Caco-2 (cell line): ENCODE data around the gene PARD3B. TPM values are rescaled to one million over a fixed set of nuclear protein-coding genes. Genes with fewer than 3 reads are reported as not detected.

Experiments used
- BruUV-seq: library from RNA; stranded (reverse); fragments of 400-500 nt; replicated peaks from 2 replicates; lab custom pipeline; 2021; lab: Mats Ljungman, UMichigan
- CTCF ChIA-PET: fragments of 300-600 bp; sonication (Branson Sonifier 250); formaldehyde crosslinking; loops from one replicate; lab custom pipeline; 2022; ENCODE audit warnings: antibody characterized with exemption; lab: Charles Lee
- POLR2A ChIA-PET: fragments of 300-600 bp; sonication (Branson Sonifier 250); formaldehyde crosslinking; loops from one replicate; lab custom pipeline; 2022; ENCODE audit warnings: antibody characterized with exemption; lab: Charles Lee
- DNase-seq, 2 experiments: peaks; one replicate each; pipeline versions ENCODE4 v3.0.0 to v3.0.0-alpha.2; 2020 to 2022
- H3K27me3 ChIP-seq: replicated peaks from 2 replicates; pipeline ENCODE4 v1.6.0; 2011; ENCODE audit warnings: low read length; ENCODE audit not compliant: control insufficient read depth, insufficient read depth
- H3K36me3 ChIP-seq: 2 replicates; pipeline ENCODE4 v1.5.1; 2011; ENCODE audit warnings: low read length; ENCODE audit not compliant: control insufficient read depth, insufficient read depth
- H3K4me1 ChIP-seq: fragments of 250-450 bp; sonication (Bioruptor Pico); 2 replicates; pipeline ENCODE4 v1.5.1; 2020; ENCODE audit warnings: mild to moderate bottlenecking
- H3K4me3 ChIP-seq: 2 replicates; pipeline ENCODE4 v1.5.1; 2011; ENCODE audit warnings: low read depth, mild to moderate bottlenecking, control low read depth, low read length
- H3K9me3 ChIP-seq: fragments of 250-450 bp; sonication (Bioruptor Pico); 2 replicates; pipeline ENCODE4 v1.5.1; 2020; ENCODE audit warnings: mild to moderate bottlenecking, moderate library complexity
- H3K27ac Mint-ChIP-seq: one replicate; pipeline ENCODE4 v1.8.0; 2022; ENCODE audit warnings: mixed read lengths; ENCODE audit not compliant: unreplicated experiment
- H3K27me3 Mint-ChIP-seq: one replicate; pipeline ENCODE4 v1.8.0; 2022; ENCODE audit warnings: mixed read lengths; ENCODE audit not compliant: insufficient read depth, unreplicated experiment
- H3K36me3 Mint-ChIP-seq: one replicate; pipeline ENCODE4 v1.8.0; 2022; ENCODE audit warnings: mild to moderate bottlenecking, mixed read lengths; ENCODE audit not compliant: insufficient read depth, unreplicated experiment
- H3K4me1 Mint-ChIP-seq: one replicate; pipeline ENCODE4 v1.8.0; 2022; ENCODE audit warnings: low read depth, mixed read lengths; ENCODE audit not compliant: unreplicated experiment
- H3K4me3 Mint-ChIP-seq: one replicate; pipeline ENCODE4 v1.8.0; 2022; ENCODE audit warnings: mild to moderate bottlenecking, moderate library complexity, mixed read lengths; ENCODE audit not compliant: unreplicated experiment
- H3K9me3 Mint-ChIP-seq: one replicate; pipeline ENCODE4 v1.8.0; 2022; ENCODE audit warnings: mixed read lengths; ENCODE audit not compliant: unreplicated experiment
- intact Hi-C: fragments of 100-400 bp; cut with micrococcal nuclease; formaldehyde crosslinking; loops from one replicate; pipeline ENCODE4 v1.10.0; 2022; ENCODE audit not compliant: unreplicated experiment
- total RNA-seq: library from RNA; stranded (reverse); gene quantifications from 2 replicates; pipeline ENCODE4 v1.2.3, GENCODE V29; 2022
- TF ChIP-seq, protein P1 (sequence below), 2 experiments: fragments of 200-600 bp in 1 of 2; IDR thresholded peaks; 1 replicate in 1 of 2; 2 replicates in 1 of 2; pipeline versions ENCODE4 v1.5.1 to v1.8.0; 2011 to 2022; ENCODE audit warnings: antibody characterized with exemption in 1 of 2, control low read depth in 1 of 2, inconsistent platforms in 1 of 2, low read depth in 1 of 2, low read length in 1 of 2, mild to moderate bottlenecking in 1 of 2, moderate library complexity in 1 of 2; ENCODE audit not compliant: insufficient read depth in 1 of 2, severe bottlenecking in 1 of 2, unreplicated experiment in 1 of 2

Gene PARD3B
- total RNA-seq, 1 experiment from 2014 or later: 68.9 TPM

DNA sequence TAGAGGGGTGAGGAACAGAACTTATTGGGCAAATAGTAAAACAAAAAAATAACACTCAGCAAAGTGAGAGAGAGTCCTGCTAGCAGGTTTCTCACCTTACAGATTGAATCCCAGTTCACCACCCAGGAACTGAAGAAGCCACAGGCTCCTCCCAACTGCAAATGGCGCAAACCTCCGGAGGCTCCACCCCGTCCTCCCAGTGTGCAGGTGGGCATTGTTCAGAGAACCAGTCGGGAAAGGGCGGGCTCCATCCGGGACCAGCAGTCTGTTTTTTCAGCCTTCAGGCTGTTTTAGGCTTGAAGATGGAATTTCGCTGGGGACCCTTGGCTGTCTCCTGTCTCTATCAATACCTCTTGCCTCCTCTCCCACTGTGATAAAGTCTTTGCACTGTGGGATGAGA lies 317.5 kb downstream of the PARD3B start:
- no peak overlapping the region for H3K4me3 Mint-ChIP-seq
- H3K4me1 Mint-ChIP-seq: no peaks in the 10 kb centered on the region
- no TSS peak for BruUV-seq
- Histone ChIP-seq H3K9me3 (no peaks in the 10 kb centered on the region; the same call in 1 of the 2 replicates), H3K4me3 (no peak overlapping the region), H3K4me1 (no peaks in the 10 kb centered on the region), H3K36me3 (no peaks in the 10 kb centered on the region), H3K27me3 (no peaks in the 10 kb centered on the region)
- ChIA-PET CTCF (no interaction called here), POLR2A (no interaction called here)
- H3K36me3 Mint-ChIP-seq: peaks cover 22% of the 10 kb centered on the region
- no peaks in the 10 kb centered on the region for H3K27me3 Mint-ChIP-seq
- H3K27ac Mint-ChIP-seq: no peak overlapping the region
- DNase-seq: no peak
- H3K9me3 Mint-ChIP-seq: peaks cover 8% of the 10 kb centered on the region
- TF ChIP-seq, protein P1, sequence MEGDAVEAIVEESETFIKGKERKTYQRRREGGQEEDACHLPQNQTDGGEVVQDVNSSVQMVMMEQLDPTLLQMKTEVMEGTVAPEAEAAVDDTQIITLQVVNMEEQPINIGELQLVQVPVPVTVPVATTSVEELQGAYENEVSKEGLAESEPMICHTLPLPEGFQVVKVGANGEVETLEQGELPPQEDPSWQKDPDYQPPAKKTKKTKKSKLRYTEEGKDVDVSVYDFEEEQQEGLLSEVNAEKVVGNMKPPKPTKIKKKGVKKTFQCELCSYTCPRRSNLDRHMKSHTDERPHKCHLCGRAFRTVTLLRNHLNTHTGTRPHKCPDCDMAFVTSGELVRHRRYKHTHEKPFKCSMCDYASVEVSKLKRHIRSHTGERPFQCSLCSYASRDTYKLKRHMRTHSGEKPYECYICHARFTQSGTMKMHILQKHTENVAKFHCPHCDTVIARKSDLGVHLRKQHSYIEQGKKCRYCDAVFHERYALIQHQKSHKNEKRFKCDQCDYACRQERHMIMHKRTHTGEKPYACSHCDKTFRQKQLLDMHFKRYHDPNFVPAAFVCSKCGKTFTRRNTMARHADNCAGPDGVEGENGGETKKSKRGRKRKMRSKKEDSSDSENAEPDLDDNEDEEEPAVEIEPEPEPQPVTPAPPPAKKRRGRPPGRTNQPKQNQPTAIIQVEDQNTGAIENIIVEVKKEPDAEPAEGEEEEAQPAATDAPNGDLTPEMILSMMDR (IDR thresholded peaks at IDR 0.05; ENCODE audit: insufficient read depth in 1 of 2, low read depth in 1 of 2, low read length in 1 of 2, severe bottlenecking in 1 of 2, unreplicated experiment in 1 of 2): no peak
- intact Hi-C loops: no loop called here

DNA sequence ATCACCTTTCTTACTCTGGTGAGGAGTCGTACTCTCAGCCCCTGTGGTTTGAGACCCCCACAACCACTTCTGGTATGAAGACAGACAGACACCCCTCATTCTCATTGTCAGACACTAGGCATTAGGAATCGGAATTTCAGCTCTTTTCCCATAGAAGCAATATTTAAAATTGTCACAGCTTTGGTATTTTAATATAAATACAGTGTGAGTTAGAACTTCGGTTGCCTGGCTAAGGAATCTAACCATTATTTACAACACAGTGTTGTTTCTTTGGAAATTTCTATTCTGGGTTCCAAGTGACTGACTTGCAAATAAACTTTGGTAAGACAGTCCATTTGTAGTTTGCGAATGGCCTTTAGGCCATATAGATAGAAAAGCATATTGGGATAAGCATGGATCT lies 318.1 kb downstream of the PARD3B start:
- no peaks in the 10 kb centered on the region for H3K27me3 Mint-ChIP-seq
- H3K4me3 Mint-ChIP-seq: no peak overlapping the region
- Histone ChIP-seq H3K4me1 (no peaks in the 10 kb centered on the region), H3K27me3 (no peaks in the 10 kb centered on the region), H3K36me3 (no peaks in the 10 kb centered on the region), H3K4me3 (no peak overlapping the region), H3K9me3 (no peaks in the 10 kb centered on the region)
- no peak for DNase-seq
- intact Hi-C loops: no loop called here
- CTCF ChIA-PET: no interaction called here
- no peaks in the 10 kb centered on the region for H3K4me1 Mint-ChIP-seq
- BruUV-seq: no TSS peak
- no peak overlapping the region for H3K27ac Mint-ChIP-seq
- H3K36me3 Mint-ChIP-seq: peaks cover 22% of the 10 kb centered on the region
- POLR2A ChIA-PET: no interaction called here
- TF ChIP-seq, protein P1 (IDR thresholded peaks at IDR 0.05; ENCODE audit: insufficient read depth in 1 of 2, low read depth in 1 of 2, low read length in 1 of 2, severe bottlenecking in 1 of 2, unreplicated experiment in 1 of 2): no peak
- H3K9me3 Mint-ChIP-seq: peaks cover 8% of the 10 kb centered on the region

DNA sequence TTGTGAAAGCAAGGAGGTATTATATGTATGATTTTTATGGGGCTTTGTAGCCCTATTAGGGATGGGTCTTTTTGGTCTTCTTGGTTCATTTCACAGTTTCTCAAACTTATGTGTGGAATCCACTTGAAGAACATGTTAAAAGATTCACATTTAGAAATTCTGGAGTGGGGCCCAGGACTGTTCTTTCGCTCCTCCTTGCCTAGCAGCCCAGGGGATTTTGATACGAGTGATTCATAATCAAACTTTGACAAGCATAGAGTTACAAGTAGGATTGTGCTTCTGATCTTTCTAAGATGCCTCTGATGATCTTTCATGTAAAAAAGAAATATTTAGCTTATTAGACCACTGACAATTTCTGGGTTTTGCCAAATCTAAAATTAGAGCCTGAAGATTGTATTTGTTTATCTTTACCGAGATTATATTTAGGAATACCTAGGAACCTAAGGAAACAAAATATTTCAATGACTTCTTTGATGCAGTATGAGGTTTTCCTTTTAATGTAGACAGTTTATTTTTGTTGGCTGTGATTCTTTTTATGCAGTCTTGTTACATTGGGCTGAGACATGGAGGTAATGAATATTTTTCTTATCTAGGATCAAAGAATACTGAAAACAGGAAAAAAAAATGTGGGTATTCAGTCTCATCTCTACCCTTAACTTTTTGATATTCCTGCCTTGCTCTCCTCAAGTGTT lies 324.0 kb downstream of the PARD3B start:
- CTCF ChIA-PET: no interaction called here
- no peaks in the 10 kb centered on the region for H3K36me3 ChIP-seq
- no peaks in the 10 kb centered on the region for H3K4me1 ChIP-seq
- POLR2A ChIA-PET: no interaction called here
- peaks cover 20% of the 10 kb centered on the region for H3K4me1 Mint-ChIP-seq
- H3K27ac Mint-ChIP-seq: no peak overlapping the region
- H3K27me3 Mint-ChIP-seq: no peaks in the 10 kb centered on the region
- H3K4me3 ChIP-seq: no peak overlapping the region
- TF ChIP-seq, protein P1 (IDR thresholded peaks at IDR 0.05; ENCODE audit: insufficient read depth in 1 of 2, low read depth in 1 of 2, low read length in 1 of 2, severe bottlenecking in 1 of 2, unreplicated experiment in 1 of 2): no peak
- DNase-seq: no peak
- intact Hi-C loops: no loop called here
- H3K4me3 Mint-ChIP-seq: no peak overlapping the region
- H3K9me3 Mint-ChIP-seq: peaks cover 19% of the 10 kb centered on the region
- H3K9me3 ChIP-seq: no peaks in the 10 kb centered on the region
- BruUV-seq: no TSS peak
- H3K27me3 ChIP-seq: no peaks in the 10 kb centered on the region
- H3K36me3 Mint-ChIP-seq: peaks cover 12% of the 10 kb centered on the region
